Right atrium auricular region (tissue), 2 donors: ENCODE data around the gene KIAA1328. TPM values are rescaled to one million over a fixed set of nuclear protein-coding genes. Genes with fewer than 3 reads are reported as not detected.

Experiments used
- DNase-seq: peaks from one replicate; pipeline ENCODE4 v3.0.0-alpha.2; 2019; ENCODE audit warnings: low spot score
- H3K27ac ChIP-seq, 2 donors: fragments of 200-600 bp; sonication (generic); 1 replicate in 1 of 2; 2 replicates in 1 of 2; pipeline ENCODE4 v1.5.1; 2016 to 2019
- H3K27me3 ChIP-seq, 2 donors: fragments of 200-600 bp; sonication (generic); one replicate each; pipeline versions ENCODE4 v1.5.1 to v1.6.0; 2017 to 2019
- H3K36me3 ChIP-seq: fragments of 200-600 bp; sonication (generic); one replicate; pipeline ENCODE4 v1.5.1; 2016
- H3K4me1 ChIP-seq, 2 donors: fragments of 200-600 bp; sonication (generic); one replicate each; pipeline versions ENCODE4 v1.5.1 to v1.6.0; 2017 to 2019
- H3K4me3 ChIP-seq, 2 donors: fragments of 200-600 bp; sonication (generic); 1 replicate in 1 of 2; 2 replicates in 1 of 2; pipeline ENCODE4 v1.5.1; 2017 to 2019; ENCODE audit warnings: mild to moderate bottlenecking in 1 of 2, moderate library complexity in 1 of 2
- H3K9me3 ChIP-seq, 2 donors: fragments of 200-600 bp; sonication (generic); one replicate each; pipeline ENCODE4 v1.5.1; 2019
- CTCF ChIP-seq, 2 donors: fragments of 200-600 bp; sonication (generic); IDR thresholded peaks; one replicate each; pipeline ENCODE4 v1.5.1; 2019; ENCODE audit warnings: antibody characterized with exemption in 2 of 2
- total RNA-seq, 2 donors: library from RNA; depleted of rRNA; stranded (reverse); fragments of >200 nt; gene quantifications; one replicate each; pipeline ENCODE4 v1.1.0, GENCODE V29; 2016

Gene KIAA1328
- total RNA-seq, 2 donors from 2014 or later, result 7.2 to 7.8 TPM

GRCh38 chr18:36963464-36963863 lies 134.5 kb downstream of the KIAA1328 start:
- Histone ChIP-seq H3K36me3 (peaks cover 9% of the 10 kb centered on the region), H3K4me1 (no peaks in the 10 kb centered on the region), H3K4me3 (no peak overlapping the region), H3K9me3 (peaks cover 0 to 12% of the 10 kb centered on the region in 2 donors), H3K27ac (no peak overlapping the region), H3K27me3 (no peaks in the 10 kb centered on the region)
- no peak for TF ChIP-seq CTCF (IDR thresholded peaks at IDR 0.05)
- DNase-seq, result no peak

- TF ChIP-seq CTCF (IDR thresholded peaks at IDR 0.05), result no peak
- Histone ChIP-seq H3K27me3 (no peaks in the 10 kb centered on the region), H3K27ac (no peak overlapping the region), H3K4me3 (no peak overlapping the region), H3K36me3 (no peaks in the 10 kb centered on the region), H3K9me3 (no peaks in the 10 kb centered on the region), H3K4me1 (no peaks in the 10 kb centered on the region)
- DNase-seq, result no peak
Measured at GRCh38 chr18:36974686-36975085, 145.8 kb downstream of the KIAA1328 start.

- TF ChIP-seq CTCF (IDR thresholded peaks at IDR 0.05), result no peak
- no peak for DNase-seq
- Histone ChIP-seq H3K9me3 (no peaks in the 10 kb centered on the region), H3K27ac (no peak overlapping the region), H3K27me3 (no peaks in the 10 kb centered on the region), H3K4me3 (no peak overlapping the region), H3K4me1 (no peaks in the 10 kb centered on the region), H3K36me3 (no peaks in the 10 kb centered on the region)
Measured at GRCh38 chr18:36977121-36977520, 148.2 kb downstream of the KIAA1328 start.

GRCh38 chr18:36993068-36993467 lies 164.1 kb downstream of the KIAA1328 start:
- H3K9me3 ChIP-seq, result no peaks in the 10 kb centered on the region
- no peak overlapping the region for H3K27ac ChIP-seq
- DNase-seq, result no peak
- H3K36me3 ChIP-seq, result no peaks in the 10 kb centered on the region
- H3K4me3 ChIP-seq, result no peak overlapping the region
- H3K27me3 ChIP-seq, result no peaks in the 10 kb centered on the region
- no peaks in the 10 kb centered on the region for H3K4me1 ChIP-seq
- TF ChIP-seq CTCF (IDR thresholded peaks at IDR 0.05), result no peak

- DNase-seq, result no peak
- no peak overlapping the region for H3K27ac ChIP-seq
- no peak overlapping the region for H3K4me3 ChIP-seq
- H3K9me3 ChIP-seq, result no peaks in the 10 kb centered on the region
- no peaks in the 10 kb centered on the region for H3K4me1 ChIP-seq
- TF ChIP-seq CTCF (IDR thresholded peaks at IDR 0.05), result no peak
- H3K27me3 ChIP-seq, result no peaks in the 10 kb centered on the region
- H3K36me3 ChIP-seq, result no peaks in the 10 kb centered on the region
Measured at GRCh38 chr18:37006742-37007141, 177.8 kb downstream of the KIAA1328 start.

GRCh38 chr18:37012452-37012851 lies 183.5 kb downstream of the KIAA1328 start:
- H3K9me3 ChIP-seq, result peaks cover 0 to 36% of the 10 kb centered on the region in 2 donors
- H3K36me3 ChIP-seq, result no peaks in the 10 kb centered on the region
- TF ChIP-seq CTCF (IDR thresholded peaks at IDR 0.05), result no peak
- H3K4me1 ChIP-seq, result no peaks in the 10 kb centered on the region
- H3K27ac ChIP-seq, result no peak overlapping the region
- H3K4me3 ChIP-seq, result no peak overlapping the region
- no peaks in the 10 kb centered on the region for H3K27me3 ChIP-seq
- no peak for DNase-seq
